Urinary bladder (tissue), 4 donors: Measurements from ENCODE around the gene IFI44L. TPM values are rescaled to one million over a fixed set of nuclear protein-coding genes. Genes with fewer than 3 reads are reported as not detected.

Experiments
- DNase-seq: peaks from one replicate; pipeline ENCODE4 v3.0.0-alpha.2; 2015; ENCODE audit errors: extremely low spot score
- H3K27ac ChIP-seq: one replicate; pipeline ENCODE4 v1.5.1; 2013; ENCODE audit warnings: low read depth, mild to moderate bottlenecking, moderate library complexity
- H3K36me3 ChIP-seq: one replicate; pipeline ENCODE4 v1.6.1; 2013; ENCODE audit warnings: mild to moderate bottlenecking, moderate library complexity; ENCODE audit not compliant: insufficient read depth
- H3K4me1 ChIP-seq: one replicate; pipeline ENCODE4 v1.6.1; 2013; ENCODE audit warnings: mild to moderate bottlenecking, moderate library complexity; ENCODE audit not compliant: insufficient read depth
- H3K4me3 ChIP-seq: one replicate; pipeline ENCODE4 v1.5.1; 2013; ENCODE audit warnings: low read depth, low read length
- WGBS: extraction: QIAGEN DNeasy Blood & Tissue Kit; methylation state at CpG from one replicate; pipeline ENCODE4 v1.1.7; 2013; 5-methylcytosine and 5-hydroxymethylcytosine counted together
- polyA plus RNA-seq: library from polyadenylated mRNA; stranded (reverse); fragments of 200-250 nt; gene quantifications from one replicate; pipeline ENCODE4 v1.2.3, GENCODE V29; 2013
- total RNA-seq: library from RNA; depleted of rRNA; stranded (reverse); fragments of >200 nt; gene quantifications from one replicate; pipeline ENCODE4 v1.2.3, GENCODE V29; 2014
- donor health status: healthy with polysubstance abuse.
- donor health status: healthy.

IFI44L gene
- total and polyA plus RNA-seq, 2 donors, result 10.5 to 40.6 TPM

DNA sequence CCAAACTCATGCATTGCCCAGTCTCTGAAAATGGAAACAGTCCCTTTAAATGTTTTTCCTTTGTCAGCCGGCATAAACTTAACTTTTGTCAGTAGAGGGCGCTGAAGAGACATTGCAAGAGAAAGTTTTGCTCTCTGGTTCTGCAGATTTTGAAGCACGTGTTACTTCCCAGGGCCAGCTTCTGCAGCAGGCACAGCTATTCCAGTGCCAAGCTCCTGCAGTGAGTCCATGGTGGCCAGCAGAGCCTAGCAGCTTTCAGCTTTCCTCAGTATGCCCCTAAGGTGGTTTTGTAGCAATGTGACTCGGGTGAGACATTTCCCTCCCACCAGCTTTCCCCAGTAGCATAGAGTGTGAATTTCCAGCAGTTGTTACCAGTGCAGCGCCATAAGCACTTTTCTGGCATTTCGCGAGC is 2.6 kb upstream of the IFI44L start:
- Histone ChIP-seq H3K4me3 (no peak overlapping the region), H3K27ac (no peak overlapping the region), H3K4me1 (no peaks in the 10 kb centered on the region), H3K36me3 (no peaks in the 10 kb centered on the region)
- 40% methylated on average over 7 of the region's 7 CpGs for WGBS
- peak; percentile 82 for DNase-seq

- no peak for DNase-seq
- Histone ChIP-seq H3K27ac (no peak overlapping the region), H3K36me3 (no peaks in the 10 kb centered on the region), H3K4me1 (no peaks in the 10 kb centered on the region), H3K4me3 (no peak overlapping the region)
- 50% methylated on average over 3 of the region's 3 CpGs for WGBS
Observed at GRCh38 chr1:78619032-78619431, 1.2 kb upstream of the IFI44L start.

GRCh38 chr1:78619446-78619802 is 824 bp upstream of the IFI44L start:
- Histone ChIP-seq H3K27ac (no peak overlapping the region), H3K4me1 (no peaks in the 10 kb centered on the region), H3K4me3 (peak overlapping the region; percentile 18), H3K36me3 (no peaks in the 10 kb centered on the region)
- DNase-seq, result no peak
- WGBS, result 58% methylated on average over 4 of the region's 4 CpGs

DNA sequence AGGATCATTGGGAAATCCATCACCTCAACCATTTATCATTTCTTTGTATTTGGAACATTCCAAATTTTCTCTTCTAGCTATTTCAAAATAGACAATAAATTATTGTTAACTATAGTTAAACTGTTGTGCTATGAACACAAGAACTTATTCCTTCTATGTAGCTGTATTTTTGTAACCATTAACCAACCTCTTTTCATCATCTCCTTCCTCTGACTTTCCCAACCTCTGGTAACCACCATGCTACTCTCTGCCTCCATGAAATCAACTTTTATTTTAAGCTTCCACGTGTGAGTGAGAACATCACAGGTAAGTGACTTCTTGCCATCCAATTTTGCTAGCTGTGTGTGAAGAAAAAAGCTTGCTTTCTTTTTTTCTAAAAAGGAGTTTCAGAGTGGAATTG is 418 bp downstream of the IFI44L start:
- no peak for DNase-seq
- 39% methylated on average over 1 of the region's 1 CpG for WGBS
- no peaks in the 10 kb centered on the region for H3K4me1 ChIP-seq
- H3K4me3 ChIP-seq, result peak overlapping the region; percentile 9
- no peaks in the 10 kb centered on the region for H3K36me3 ChIP-seq
- H3K27ac ChIP-seq, result peak overlapping the region; percentile 38

GRCh38 chr1:78622548-78622947 is 2.3 kb downstream of the IFI44L start:
- no peaks in the 10 kb centered on the region for H3K4me1 ChIP-seq
- 84% methylated on average over 4 of the region's 4 CpGs for WGBS
- no peaks in the 10 kb centered on the region for H3K36me3 ChIP-seq
- H3K4me3 ChIP-seq, result no peak overlapping the region
- H3K27ac ChIP-seq, result no peak overlapping the region
- DNase-seq, result no peak

DNA sequence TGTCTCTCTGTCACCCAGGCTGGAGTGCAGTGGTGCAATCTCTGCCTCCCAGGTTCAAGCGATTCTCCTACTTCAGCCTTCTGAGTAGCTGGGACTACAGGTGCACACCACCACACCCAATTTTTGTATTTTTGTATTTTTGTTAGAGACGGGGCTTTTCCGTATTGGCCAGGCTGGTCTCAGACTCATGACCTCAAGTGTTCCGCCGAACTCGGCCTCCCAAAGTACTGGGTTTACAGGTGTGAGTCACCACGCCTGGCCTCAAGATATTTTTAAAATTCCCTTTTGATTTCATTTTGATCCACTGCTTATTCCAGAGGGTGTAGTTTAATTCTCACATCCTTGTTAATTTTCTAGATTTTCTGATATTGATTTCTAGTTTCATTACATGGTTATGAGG is 3.8 kb downstream of the IFI44L start:
- Histone ChIP-seq H3K27ac (no peak overlapping the region), H3K36me3 (no peaks in the 10 kb centered on the region), H3K4me3 (no peak overlapping the region), H3K4me1 (no peaks in the 10 kb centered on the region)
- no peak for DNase-seq
- 95% methylated on average over 7 of the region's 7 CpGs for WGBS

DNA sequence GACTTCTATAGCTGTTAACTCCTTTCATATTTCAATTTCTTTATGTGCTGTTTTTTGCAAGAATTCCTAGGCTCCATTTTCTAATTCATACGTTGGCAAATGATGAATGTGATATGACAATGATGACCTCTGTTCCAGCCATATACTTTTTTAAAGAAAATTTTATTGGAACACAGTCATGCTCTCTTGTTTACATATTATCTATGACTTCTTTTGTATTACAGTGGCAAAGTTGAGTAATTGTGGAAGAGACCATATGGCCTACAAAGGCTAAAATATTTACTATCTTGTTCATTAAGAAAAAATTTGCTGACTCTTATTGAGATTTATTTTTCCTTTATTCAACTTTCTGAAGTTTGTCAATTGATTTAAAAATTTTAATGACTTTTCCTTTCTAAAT is 7.1 kb downstream of the IFI44L start:
- Histone ChIP-seq H3K4me3 (no peak overlapping the region), H3K27ac (no peak overlapping the region), H3K4me1 (no peaks in the 10 kb centered on the region), H3K36me3 (no peaks in the 10 kb centered on the region)
- DNase-seq, result no peak
- 80% methylated on average over 1 of the region's 1 CpG for WGBS

GRCh38 chr1:78630600-78630999 is 10.4 kb downstream of the IFI44L start:
- no peak overlapping the region for H3K4me3 ChIP-seq
- H3K4me1 ChIP-seq, result no peaks in the 10 kb centered on the region
- H3K36me3 ChIP-seq, result no peaks in the 10 kb centered on the region
- WGBS, result 94% methylated on average over 2 of the region's 2 CpGs
- no peak overlapping the region for H3K27ac ChIP-seq
- no peak for DNase-seq

DNA sequence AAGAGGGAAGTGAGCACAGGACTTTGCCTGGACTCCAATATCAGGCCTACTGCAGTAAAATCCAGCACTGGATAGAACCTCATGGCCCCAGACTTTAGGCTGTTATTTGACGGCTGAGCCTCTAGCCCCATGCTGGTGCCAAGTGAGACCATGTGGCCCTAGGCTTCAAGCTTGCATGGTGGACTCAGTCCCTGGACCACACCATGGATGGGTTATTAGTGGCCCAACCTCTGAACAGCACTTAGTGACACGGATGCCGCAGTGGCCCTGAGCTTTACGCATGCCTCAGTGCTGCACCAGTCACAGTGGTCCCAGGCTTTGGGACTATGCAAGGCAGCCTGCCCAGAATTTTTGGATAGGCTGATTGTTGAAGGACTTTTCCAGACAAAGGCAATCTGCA is 13.0 kb downstream of the IFI44L start:
- Histone ChIP-seq H3K4me1 (no peaks in the 10 kb centered on the region), H3K36me3 (no peaks in the 10 kb centered on the region)
- 94% methylated on average over 4 of the region's 4 CpGs for WGBS

DNA sequence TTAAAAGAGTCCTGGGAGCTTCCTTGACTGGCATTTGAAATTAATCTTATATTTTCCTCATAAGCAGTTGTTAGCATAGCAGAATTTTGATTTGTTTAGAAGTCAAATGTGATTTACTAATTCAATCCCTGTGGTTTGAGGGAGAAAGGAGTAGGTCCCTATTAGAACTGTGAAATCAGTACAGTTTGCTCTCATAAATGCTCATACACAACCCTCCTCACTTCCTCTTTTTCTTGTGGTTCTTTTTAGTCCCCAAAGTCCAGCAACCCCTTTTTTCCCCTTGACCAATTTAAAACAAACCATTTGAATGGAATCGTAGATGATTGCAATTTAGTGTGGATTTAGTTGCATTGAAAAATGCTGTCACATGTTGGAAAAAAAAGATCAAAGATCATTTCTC is 20.2 kb downstream of the IFI44L start:
- H3K4me3 ChIP-seq, result no peak overlapping the region
- no peaks in the 10 kb centered on the region for H3K36me3 ChIP-seq
- WGBS, result 71% methylated on average over 1 of the region's 1 CpG
- H3K27ac ChIP-seq, result no peak overlapping the region
- DNase-seq, result no peak
- H3K4me1 ChIP-seq, result no peaks in the 10 kb centered on the region

More for the DNA sequence above, 13.0 kb downstream of the IFI44L start:
- DNase-seq, result no peak
- Histone ChIP-seq H3K27ac (no peak overlapping the region), H3K4me3 (no peak overlapping the region)

- no peak for DNase-seq
- no peak overlapping the region for H3K27ac ChIP-seq
- no peaks in the 10 kb centered on the region for H3K36me3 ChIP-seq
- H3K4me3 ChIP-seq, result no peak overlapping the region
- 92% methylated on average over 4 of the region's 4 CpGs for WGBS
- no peaks in the 10 kb centered on the region for H3K4me1 ChIP-seq
Observed at GRCh38 chr1:78641558-78641957, 21.3 kb downstream of the IFI44L start.

GRCh38 chr1:78645723-78646122 is 25.5 kb downstream of the IFI44L start:
- Histone ChIP-seq H3K36me3 (no peaks in the 10 kb centered on the region), H3K4me1 (no peaks in the 10 kb centered on the region), H3K4me3 (no peak overlapping the region), H3K27ac (no peak overlapping the region)
- no peak for DNase-seq
- WGBS, result 69% methylated on average over 1 of the region's 1 CpG

DNA sequence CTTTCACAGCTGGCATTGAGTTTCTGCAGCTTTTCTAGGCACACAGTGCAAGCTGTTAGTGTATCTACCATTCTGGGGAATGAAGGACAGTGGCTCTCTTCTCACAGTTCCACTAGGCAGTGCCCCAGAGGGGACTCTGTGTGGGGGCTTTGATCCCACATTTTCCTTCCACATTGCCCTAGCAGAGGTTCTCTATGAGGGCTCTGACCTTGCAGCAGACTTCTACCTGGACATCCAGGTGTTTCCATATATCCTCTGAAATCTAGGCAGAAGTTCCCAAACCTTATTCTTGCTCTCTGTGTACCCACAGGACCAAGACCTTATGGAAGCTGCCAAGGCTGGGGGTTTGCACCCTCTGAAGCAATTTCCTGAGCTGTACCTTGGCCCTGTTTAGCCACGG is 27.0 kb downstream of the IFI44L start:
- no peaks in the 10 kb centered on the region for H3K4me1 ChIP-seq
- no peak overlapping the region for H3K27ac ChIP-seq
- 100% methylated on average over 1 of the region's 1 CpG for WGBS
- no peaks in the 10 kb centered on the region for H3K36me3 ChIP-seq
- DNase-seq, result no peak
- no peak overlapping the region for H3K4me3 ChIP-seq

DNA sequence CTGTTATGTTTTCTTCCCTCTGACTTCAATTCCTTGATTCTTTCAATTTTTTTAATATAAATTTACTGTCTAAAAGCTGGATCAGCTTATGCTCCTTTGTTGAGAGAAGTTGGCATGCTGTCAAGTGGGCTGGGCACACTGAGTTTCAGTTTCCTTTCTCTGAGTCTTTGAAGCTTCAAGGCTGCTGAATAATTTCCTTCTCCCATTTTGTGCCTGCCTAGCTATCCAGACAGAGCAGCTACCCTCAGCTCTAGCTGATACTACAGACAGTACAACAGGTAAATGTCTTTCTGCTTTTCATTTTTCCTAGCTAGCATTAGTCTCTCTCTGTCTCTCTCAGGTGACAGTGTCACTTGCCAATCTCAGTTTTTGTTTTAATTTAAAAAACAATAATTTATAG is 29.4 kb downstream of the IFI44L start, which contains the start of gene IFI44:
Gene IFI44, plus strand, starts transcription at position 204 of the 400 bp plus-strand sequence. CDS start 365 bp downstream, outside the sequence.
- no peak within 1 kb of the TSS for H3K27ac ChIP-seq
- H3K4me1 ChIP-seq, result no peaks in the 10 kb centered on the region
- peak within 1 kb of the TSS; percentile 50 for H3K4me3 ChIP-seq
- H3K36me3 ChIP-seq, result no peaks in the 10 kb centered on the region
- DNase-seq, result peak; percentile 74

- WGBS, result 65% methylated on average over 6 of the region's 6 CpGs
- H3K36me3 ChIP-seq, result no peaks in the 10 kb centered on the region
- DNase-seq, result no peak
- H3K27ac ChIP-seq, result no peak overlapping the region
- no peaks in the 10 kb centered on the region for H3K4me1 ChIP-seq
- H3K4me3 ChIP-seq, result peak overlapping the region; percentile 23
Observed at GRCh38 chr1:78650114-78650660, 29.9 kb downstream of the IFI44L start.
